ENCODE data around the gene NOTCH2. TPM values are rescaled to one million over a fixed set of nuclear protein-coding genes. Genes with fewer than 3 reads are reported as not detected.

Gene NOTCH2
- total RNA-seq, 4 donors from 2014 or later = 10.1 to 21.8 (median 15.8) TPM

DNA sequence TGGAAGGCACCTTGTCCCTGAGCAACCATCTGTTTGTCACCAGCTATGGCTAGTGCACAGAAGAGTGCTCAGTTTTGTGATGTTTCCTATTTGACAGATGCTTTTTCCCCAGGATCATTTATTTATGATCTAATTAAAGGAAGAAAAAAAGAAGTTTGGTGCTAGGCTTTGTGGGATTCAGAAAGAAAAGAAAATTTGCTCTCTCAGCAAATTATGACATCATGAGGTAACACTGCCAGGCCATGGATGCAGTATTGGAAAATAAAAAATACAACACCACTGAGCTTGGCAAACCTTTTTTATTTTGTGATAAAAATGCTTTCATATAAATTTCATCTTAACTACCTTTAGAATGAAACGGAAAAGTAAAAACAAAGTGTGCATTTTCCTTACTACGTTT is 157.7 kb downstream of the NOTCH2 start:
- DNase-seq (no peak), ATAC-seq (no peak)
- Histone ChIP-seq H3K9me3 (no peaks in the 10 kb centered on the region), H3K4me1 (no peaks in the 10 kb centered on the region), H3K27me3 (no peaks in the 10 kb centered on the region), H3K4me3 (no peak overlapping the region), H3K36me3 (peaks cover 0 to 30% of the 10 kb centered on the region in 2 donors), H3K27ac (no peak overlapping the region)
- intact Hi-C loops (cut with DNase I; ENCODE audit: low total_unique reads) = no loop called here
- in situ Hi-C loops (cut with MboI; ENCODE audit: low sequenced_read_pairs in 4 of 4) = no loop called here
- TF ChIP-seq, protein P1, sequence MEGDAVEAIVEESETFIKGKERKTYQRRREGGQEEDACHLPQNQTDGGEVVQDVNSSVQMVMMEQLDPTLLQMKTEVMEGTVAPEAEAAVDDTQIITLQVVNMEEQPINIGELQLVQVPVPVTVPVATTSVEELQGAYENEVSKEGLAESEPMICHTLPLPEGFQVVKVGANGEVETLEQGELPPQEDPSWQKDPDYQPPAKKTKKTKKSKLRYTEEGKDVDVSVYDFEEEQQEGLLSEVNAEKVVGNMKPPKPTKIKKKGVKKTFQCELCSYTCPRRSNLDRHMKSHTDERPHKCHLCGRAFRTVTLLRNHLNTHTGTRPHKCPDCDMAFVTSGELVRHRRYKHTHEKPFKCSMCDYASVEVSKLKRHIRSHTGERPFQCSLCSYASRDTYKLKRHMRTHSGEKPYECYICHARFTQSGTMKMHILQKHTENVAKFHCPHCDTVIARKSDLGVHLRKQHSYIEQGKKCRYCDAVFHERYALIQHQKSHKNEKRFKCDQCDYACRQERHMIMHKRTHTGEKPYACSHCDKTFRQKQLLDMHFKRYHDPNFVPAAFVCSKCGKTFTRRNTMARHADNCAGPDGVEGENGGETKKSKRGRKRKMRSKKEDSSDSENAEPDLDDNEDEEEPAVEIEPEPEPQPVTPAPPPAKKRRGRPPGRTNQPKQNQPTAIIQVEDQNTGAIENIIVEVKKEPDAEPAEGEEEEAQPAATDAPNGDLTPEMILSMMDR (IDR thresholded peaks at IDR 0.05 in 4 of 5, conservative IDR thresholded peaks at IDR 0.05 in 1 of 5) = no peak
- TF ChIP-seq POLR2A (IDR thresholded peaks at IDR 0.05) = no peak

DNA sequence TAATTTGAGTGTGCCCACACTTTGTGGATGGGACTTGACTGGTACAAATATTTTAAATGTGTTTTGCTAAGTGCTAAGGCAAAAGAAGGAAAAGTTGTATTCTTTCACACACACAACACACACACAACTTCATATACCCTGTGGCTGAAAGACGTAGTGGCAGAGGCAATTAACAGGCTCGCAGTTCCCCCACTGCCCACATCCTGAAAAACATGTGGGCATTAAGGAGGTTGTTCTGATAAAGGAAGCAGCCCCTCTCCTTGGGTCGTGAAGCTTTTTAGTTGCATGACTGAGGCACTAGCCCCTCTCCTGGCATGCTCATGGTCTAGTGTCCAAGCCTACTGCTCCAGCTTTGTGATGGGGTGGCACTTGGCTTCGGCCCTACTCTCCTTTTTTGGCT is 158.8 kb downstream of the NOTCH2 start:
- Histone ChIP-seq H3K27ac (no peak overlapping the region), H3K4me3 (no peak overlapping the region), H3K4me1 (no peaks in the 10 kb centered on the region), H3K9me3 (no peaks in the 10 kb centered on the region), H3K36me3 (peaks cover 0 to 18% of the 10 kb centered on the region in 2 donors), H3K27me3 (no peaks in the 10 kb centered on the region)
- in situ Hi-C loops (cut with MboI; ENCODE audit: low sequenced_read_pairs in 4 of 4) (no loop called here), intact Hi-C loops (cut with DNase I; ENCODE audit: low total_unique reads) (no loop called here)
- ATAC-seq (no peak), DNase-seq (no peak)
- no peak for TF ChIP-seq POLR2A (IDR thresholded peaks at IDR 0.05)
- TF ChIP-seq, protein P1 (IDR thresholded peaks at IDR 0.05 in 4 of 5, conservative IDR thresholded peaks at IDR 0.05 in 1 of 5) = no peak

DNA sequence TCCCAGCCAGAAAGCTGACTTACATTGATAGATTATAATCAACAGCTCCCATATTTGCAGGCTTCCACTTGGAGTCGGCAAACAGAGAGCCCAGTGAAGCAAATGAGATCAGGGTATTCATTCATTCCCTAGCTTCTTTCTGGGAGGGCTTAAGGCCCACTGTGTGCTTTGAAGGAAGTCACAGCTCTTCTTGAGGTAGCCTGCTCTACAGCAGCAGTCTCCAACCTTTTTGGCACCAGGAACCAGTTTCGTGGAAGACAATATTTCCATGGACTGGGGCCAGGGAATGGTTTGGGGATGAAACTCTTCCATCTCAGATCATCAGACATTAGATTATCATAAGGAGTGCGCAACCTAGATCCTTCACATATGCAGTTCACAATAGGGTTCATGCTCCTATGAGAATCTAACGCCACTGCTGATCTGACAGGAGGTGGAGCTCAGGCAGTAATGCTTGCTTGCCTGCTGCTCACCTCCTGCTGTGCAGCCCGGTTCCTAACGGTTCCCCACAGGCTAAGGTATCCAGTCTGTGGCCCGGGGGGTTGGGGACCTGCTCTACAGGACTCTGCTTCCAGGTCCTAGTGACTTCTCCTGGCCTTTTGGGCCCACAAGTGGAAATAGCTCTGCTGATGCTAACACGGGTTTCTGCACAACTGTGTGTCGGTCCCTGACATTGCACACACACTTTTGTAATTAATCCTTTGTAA is 159.4 kb downstream of the NOTCH2 start:
- peaks cover 0 to 12% of the 10 kb centered on the region in 2 donors for H3K36me3 ChIP-seq
- H3K4me3 ChIP-seq = no peak overlapping the region
- no peak overlapping the region for H3K27ac ChIP-seq
- no peaks in the 10 kb centered on the region for H3K27me3 ChIP-seq
- no peaks in the 10 kb centered on the region for H3K9me3 ChIP-seq
- H3K4me1 ChIP-seq = no peaks in the 10 kb centered on the region
- no peak for TF ChIP-seq POLR2A (IDR thresholded peaks at IDR 0.05)
- DNase-seq (no peak), ATAC-seq (no peak)
- in situ Hi-C loops (cut with MboI; ENCODE audit: low sequenced_read_pairs in 4 of 4) (no loop called here), intact Hi-C loops (cut with DNase I; ENCODE audit: low total_unique reads) (no loop called here)

DNA sequence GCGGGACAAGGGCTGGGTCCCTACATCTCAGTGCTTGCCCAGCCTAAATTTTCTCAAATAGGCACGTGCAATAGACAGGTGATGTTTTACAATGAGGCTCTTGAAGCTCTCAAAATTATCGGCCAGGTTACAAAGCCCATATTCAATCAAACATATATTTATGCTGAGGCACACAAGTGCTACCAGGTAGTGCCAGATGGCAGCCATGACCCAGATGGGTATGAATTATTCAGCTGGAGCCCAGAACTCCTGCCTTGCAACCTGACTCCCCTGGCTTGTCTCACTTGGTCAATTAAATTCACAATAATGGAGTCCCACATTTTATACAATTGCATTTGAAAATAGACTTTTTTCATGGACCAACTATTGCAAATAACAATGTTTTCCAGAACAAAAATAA is 160.8 kb downstream of the NOTCH2 start:
- TF ChIP-seq, protein P1 (IDR thresholded peaks at IDR 0.05 in 4 of 5, conservative IDR thresholded peaks at IDR 0.05 in 1 of 5) = no peak
- TF ChIP-seq POLR2A (IDR thresholded peaks at IDR 0.05) = no peak
- DNase-seq = no peak
- Histone ChIP-seq H3K9me3 (no peaks in the 10 kb centered on the region), H3K4me3 (no peak overlapping the region), H3K4me1 (no peaks in the 10 kb centered on the region), H3K27me3 (no peaks in the 10 kb centered on the region), H3K27ac (no peak overlapping the region), H3K36me3 (no peaks in the 10 kb centered on the region)
- no peak for ATAC-seq
- in situ Hi-C loops (cut with MboI; ENCODE audit: low sequenced_read_pairs in 4 of 4) = no loop called here
- intact Hi-C loops (cut with DNase I; ENCODE audit: low total_unique reads) = no loop called here

DNA sequence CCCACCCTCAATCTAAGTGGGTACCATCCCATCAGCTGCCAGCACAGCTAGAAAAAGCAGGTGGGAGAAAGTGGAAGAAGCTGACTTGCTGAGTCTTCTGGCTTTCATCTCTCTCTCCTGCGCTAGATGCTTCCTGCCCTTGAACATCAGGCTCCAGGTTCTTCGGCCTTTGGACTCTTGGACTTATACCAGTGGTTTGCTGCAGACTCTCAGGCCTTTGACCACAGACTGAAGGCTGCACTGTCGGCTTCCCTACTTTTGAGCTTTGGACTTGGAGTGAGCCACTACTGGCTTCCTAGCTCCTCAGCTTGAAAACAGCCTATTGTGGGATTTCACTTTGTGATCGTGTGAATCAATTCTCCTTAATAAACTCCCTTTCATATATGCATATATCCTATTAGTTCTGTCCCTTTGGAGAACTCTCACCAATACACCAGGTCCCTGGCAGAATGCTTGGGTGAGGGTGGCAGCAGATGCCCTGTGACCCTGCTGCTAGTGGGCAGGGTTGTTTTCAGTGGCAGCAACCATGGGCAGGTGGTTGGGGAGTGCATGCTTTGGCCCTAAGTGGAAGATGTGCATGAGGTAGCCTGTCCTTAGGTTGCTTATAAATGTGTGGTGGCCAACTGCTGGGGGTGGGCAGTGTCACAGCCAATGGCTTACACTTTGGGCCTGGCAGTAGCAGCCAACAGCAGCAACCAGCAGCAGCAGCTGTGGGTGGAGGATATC is 162.4 kb downstream of the NOTCH2 start:
- intact Hi-C loops (cut with DNase I; ENCODE audit: low total_unique reads) (no loop called here), in situ Hi-C loops (cut with MboI; ENCODE audit: low sequenced_read_pairs in 4 of 4) (no loop called here)
- H3K27ac ChIP-seq = no peak overlapping the region
- DNase-seq (no peak), ATAC-seq (no peak)
- no peak overlapping the region for H3K4me3 ChIP-seq
- no peaks in the 10 kb centered on the region for H3K9me3 ChIP-seq
- H3K4me1 ChIP-seq = no peaks in the 10 kb centered on the region
- no peak for TF ChIP-seq POLR2A (IDR thresholded peaks at IDR 0.05)
- TF ChIP-seq, protein P1 (IDR thresholded peaks at IDR 0.05 in 4 of 5, conservative IDR thresholded peaks at IDR 0.05 in 1 of 5) = no peak
- no peaks in the 10 kb centered on the region for H3K36me3 ChIP-seq
- H3K27me3 ChIP-seq = no peaks in the 10 kb centered on the region

All from gastrocnemius medialis (tissue), 4 donors.